Parathyroid adenoma (tissue), 2 donors: Measurements from ENCODE around the gene WWOX.

Experiments used
- H2AFZ ChIP-seq: fragments of 300-600 bp; sonication (generic); one replicate; pipeline ENCODE4 v1.7.0; 2017; ENCODE audit warnings: antibody characterized with exemption, mild to moderate bottlenecking
- H3K27ac ChIP-seq: fragments of 300-600 bp; sonication (generic); one replicate; pipeline ENCODE4 v1.7.0; 2017
- H3K27me3 ChIP-seq: fragments of 300-600 bp; sonication (generic); one replicate; pipeline ENCODE4 v1.7.0; 2017; ENCODE audit warnings: low read length; ENCODE audit not compliant: control insufficient read depth, insufficient read depth
- H3K36me3 ChIP-seq: fragments of 300-600 bp; sonication (generic); one replicate; pipeline ENCODE4 v1.7.0; 2017; ENCODE audit warnings: low read length; ENCODE audit not compliant: control insufficient read depth, insufficient read depth
- H3K4me1 ChIP-seq: fragments of 300-600 bp; sonication (generic); one replicate; pipeline ENCODE4 v1.7.0; 2017; ENCODE audit warnings: control low read depth
- H3K4me2 ChIP-seq: fragments of 300-600 bp; sonication (generic); one replicate; pipeline ENCODE4 v1.7.0; 2017; ENCODE audit warnings: low read length
- H3K4me3 ChIP-seq: fragments of 300-600 bp; sonication (generic); one replicate; pipeline ENCODE4 v1.7.0; 2017; ENCODE audit warnings: low read depth, low read length
- H3K79me2 ChIP-seq: fragments of 300-600 bp; sonication (generic); one replicate; pipeline ENCODE4 v1.7.0; 2017; ENCODE audit warnings: control low read depth
- H3K9ac ChIP-seq: fragments of 300-600 bp; sonication (generic); one replicate; pipeline ENCODE4 v1.7.0; 2017; ENCODE audit warnings: mild to moderate bottlenecking
- H3K9me3 ChIP-seq: fragments of 300-600 bp; sonication (generic); one replicate; pipeline ENCODE4 v1.7.0; 2017; ENCODE audit warnings: low read length; ENCODE audit not compliant: control insufficient read depth
- CTCF ChIP-seq: fragments of 300-600 bp; sonication (generic); IDR thresholded peaks from one replicate; pipeline ENCODE4 v1.7.0; 2017; ENCODE audit warnings: antibody characterized with exemption, mild to moderate bottlenecking
- donor health status: primary hyperparathyroidism.

Gene WWOX

DNA sequence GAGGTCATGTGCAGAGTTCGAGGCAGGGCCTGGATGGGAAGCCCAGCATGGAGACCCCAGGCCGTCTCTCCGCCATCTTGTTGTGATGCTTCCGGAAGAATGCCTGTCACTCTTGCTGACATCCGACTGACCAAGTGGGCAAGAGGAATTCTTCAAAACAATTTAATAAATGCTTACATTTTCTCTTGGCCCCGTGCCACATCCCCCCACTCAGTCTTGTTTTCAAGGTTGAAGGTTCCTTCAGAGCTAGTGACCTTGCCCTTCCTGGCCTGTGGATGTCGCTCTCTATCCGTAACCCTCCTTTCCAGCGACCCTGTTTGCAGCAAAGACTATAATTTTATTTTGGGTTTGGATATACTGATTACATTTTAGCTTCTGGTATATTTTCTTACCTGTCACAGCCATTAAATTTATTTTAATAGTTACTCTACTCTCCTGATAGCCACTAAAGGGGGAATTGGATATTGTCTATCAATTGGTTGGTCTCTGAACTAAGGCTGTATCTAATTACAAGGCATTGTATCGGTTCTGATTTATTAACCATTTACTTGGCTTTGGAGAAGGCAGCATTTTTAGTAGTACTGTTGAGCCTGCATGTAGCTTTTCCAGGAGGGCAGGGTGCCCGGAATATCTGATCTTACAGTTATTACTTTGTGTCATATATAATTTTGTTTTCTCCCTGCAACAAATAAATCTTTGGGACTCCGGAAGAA is 264.5 kb downstream of the WWOX start:
- H3K4me2 ChIP-seq = no peak overlapping the region
- no peaks in the 10 kb centered on the region for H3K27me3 ChIP-seq
- H3K9ac ChIP-seq = no peak overlapping the region
- no peak overlapping the region for H3K4me3 ChIP-seq
- H2AFZ ChIP-seq = no peak overlapping the region
- H3K9me3 ChIP-seq = no peaks in the 10 kb centered on the region
- no peak for TF ChIP-seq CTCF
- H3K27ac ChIP-seq = no peak overlapping the region
- H3K36me3 ChIP-seq = no peaks in the 10 kb centered on the region
- no peaks in the 10 kb centered on the region for H3K4me1 ChIP-seq
- no peaks in the 10 kb centered on the region for H3K79me2 ChIP-seq

- H3K27me3 ChIP-seq = no peaks in the 10 kb centered on the region
- H3K4me2 ChIP-seq = no peak overlapping the region
- no peaks in the 10 kb centered on the region for H3K9me3 ChIP-seq
- H2AFZ ChIP-seq = no peak overlapping the region
- H3K4me3 ChIP-seq = no peak overlapping the region
- no peaks in the 10 kb centered on the region for H3K4me1 ChIP-seq
- H3K27ac ChIP-seq = no peak overlapping the region
- no peaks in the 10 kb centered on the region for H3K36me3 ChIP-seq
- H3K9ac ChIP-seq = no peak overlapping the region
- TF ChIP-seq CTCF = no peak
- no peaks in the 10 kb centered on the region for H3K79me2 ChIP-seq
These were observed 265.1 kb downstream of the WWOX start for GRCh38 chr16:78364556-78364880.

DNA sequence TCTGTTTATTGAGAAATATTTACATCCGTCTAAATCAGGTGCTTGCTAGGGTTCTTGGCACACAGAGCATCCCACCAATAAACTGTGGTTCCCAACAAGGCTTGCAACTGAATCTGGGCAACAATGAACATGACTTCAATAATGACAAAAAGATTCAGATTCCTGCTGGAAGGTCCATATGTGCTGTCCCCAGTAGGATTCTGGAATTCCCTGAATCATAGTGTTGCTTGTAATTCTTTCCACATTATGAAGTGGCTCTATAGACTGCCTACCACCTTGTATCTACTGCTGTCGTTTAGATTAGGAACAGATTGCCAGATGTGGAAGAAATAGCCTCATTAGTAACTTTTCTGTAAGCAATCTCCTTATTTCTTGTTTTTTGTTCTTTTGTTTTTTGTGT is 265.9 kb downstream of the WWOX start:
- Histone ChIP-seq H3K36me3 (no peaks in the 10 kb centered on the region), H3K9ac (no peak overlapping the region), H3K4me3 (no peak overlapping the region), H3K4me1 (no peaks in the 10 kb centered on the region), H3K27ac (no peak overlapping the region), H3K27me3 (no peaks in the 10 kb centered on the region), H2AFZ (no peak overlapping the region), H3K4me2 (no peak overlapping the region), H3K79me2 (no peaks in the 10 kb centered on the region), H3K9me3 (no peaks in the 10 kb centered on the region)
- no peak for TF ChIP-seq CTCF

- TF ChIP-seq CTCF = no peak
- no peaks in the 10 kb centered on the region for H3K27me3 ChIP-seq
- no peak overlapping the region for H3K4me2 ChIP-seq
- H3K4me3 ChIP-seq = no peak overlapping the region
- no peak overlapping the region for H3K27ac ChIP-seq
- no peaks in the 10 kb centered on the region for H3K9me3 ChIP-seq
- no peak overlapping the region for H2AFZ ChIP-seq
- no peaks in the 10 kb centered on the region for H3K79me2 ChIP-seq
- no peaks in the 10 kb centered on the region for H3K4me1 ChIP-seq
- no peaks in the 10 kb centered on the region for H3K36me3 ChIP-seq
- no peak overlapping the region for H3K9ac ChIP-seq
These were observed 269.0 kb downstream of the WWOX start for GRCh38 chr16:78368121-78369102.
